SK-N-SH (cell line): ENCODE results near the gene ARHGAP26.

Experiments
- FOXM1 ChIP-seq: IDR thresholded peaks from 2 replicates; pipeline ENCODE4 v1.4.0; 2012; ENCODE audit warnings: low read depth, mild to moderate bottlenecking
- JUND ChIP-seq: IDR thresholded peaks from 2 replicates; pipeline ENCODE4 v1.4.0; 2012
- NFIC ChIP-seq: IDR thresholded peaks from 2 replicates; pipeline ENCODE4 v1.4.0; 2012; ENCODE audit warnings: borderline replicate concordance
- POLR2AphosphoS5 ChIP-seq: IDR thresholded peaks from 2 replicates; pipeline ENCODE4 v1.6.1; 2012; ENCODE audit warnings: low read depth, low read length
- TCF12 ChIP-seq: IDR thresholded peaks from 2 replicates; pipeline ENCODE4 v1.4.0; 2012
- TF ChIP-seq, protein P1 (sequence below): IDR thresholded peaks from 2 replicates; pipeline ENCODE4 v1.4.0; 2012; ENCODE audit warnings: low read depth, borderline replicate concordance
- TF ChIP-seq, protein P2 (sequence below): fragments of 200-600 bp; sonication (generic); IDR thresholded peaks from 2 replicates; pipeline ENCODE4 v1.6.1; 2017; ENCODE audit warnings: antibody characterized with exemption, mild to moderate bottlenecking, moderate library complexity
- TF ChIP-seq, protein P3 (sequence below): fragments of 150-350 bp; IDR thresholded peaks from 2 replicates; pipeline ENCODE4 v1.6.1; 2017; ENCODE audit warnings: antibody characterized with exemption, low read length, low read depth, borderline replicate concordance

DNA sequence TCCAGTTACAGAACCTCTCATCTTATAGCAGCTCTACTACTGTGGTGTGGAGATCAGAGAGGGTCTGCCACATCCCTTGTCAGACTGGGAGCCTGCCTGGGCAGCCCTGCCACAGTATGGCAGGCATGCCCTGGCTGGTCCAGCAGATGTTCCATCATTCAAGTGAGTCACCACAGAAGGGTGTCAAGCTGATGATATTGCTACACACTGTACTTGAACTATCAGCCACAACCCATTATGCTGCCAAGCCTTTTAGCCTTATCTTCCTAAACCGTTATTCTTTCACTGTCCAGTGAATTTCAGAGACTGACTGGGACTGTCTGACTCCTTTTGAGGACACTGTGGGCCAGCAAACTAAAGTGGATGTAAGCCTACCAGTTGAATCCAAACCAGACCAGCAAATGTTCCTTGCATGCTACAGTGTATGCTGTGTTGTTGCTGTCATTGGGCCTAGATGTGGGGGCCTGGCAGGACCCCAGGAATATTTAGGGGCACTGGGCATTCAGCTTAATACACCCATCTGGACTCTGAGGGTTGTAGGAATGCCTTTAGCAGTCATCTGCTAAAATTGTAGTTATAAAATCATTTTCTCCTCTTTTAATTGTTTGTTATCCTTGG, 430.7 kb downstream of the ARHGAP26 start:
- TF ChIP-seq, protein P1, sequence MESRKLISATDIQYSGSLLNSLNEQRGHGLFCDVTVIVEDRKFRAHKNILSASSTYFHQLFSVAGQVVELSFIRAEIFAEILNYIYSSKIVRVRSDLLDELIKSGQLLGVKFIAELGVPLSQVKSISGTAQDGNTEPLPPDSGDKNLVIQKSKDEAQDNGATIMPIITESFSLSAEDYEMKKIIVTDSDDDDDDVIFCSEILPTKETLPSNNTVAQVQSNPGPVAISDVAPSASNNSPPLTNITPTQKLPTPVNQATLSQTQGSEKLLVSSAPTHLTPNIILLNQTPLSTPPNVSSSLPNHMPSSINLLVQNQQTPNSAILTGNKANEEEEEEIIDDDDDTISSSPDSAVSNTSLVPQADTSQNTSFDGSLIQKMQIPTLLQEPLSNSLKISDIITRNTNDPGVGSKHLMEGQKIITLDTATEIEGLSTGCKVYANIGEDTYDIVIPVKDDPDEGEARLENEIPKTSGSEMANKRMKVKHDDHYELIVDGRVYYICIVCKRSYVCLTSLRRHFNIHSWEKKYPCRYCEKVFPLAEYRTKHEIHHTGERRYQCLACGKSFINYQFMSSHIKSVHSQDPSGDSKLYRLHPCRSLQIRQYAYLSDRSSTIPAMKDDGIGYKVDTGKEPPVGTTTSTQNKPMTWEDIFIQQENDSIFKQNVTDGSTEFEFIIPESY = no peak
- peak; percentile 41; the same call in 1 of the 2 replicates for TF ChIP-seq JUND
- TF ChIP-seq, protein P2, sequence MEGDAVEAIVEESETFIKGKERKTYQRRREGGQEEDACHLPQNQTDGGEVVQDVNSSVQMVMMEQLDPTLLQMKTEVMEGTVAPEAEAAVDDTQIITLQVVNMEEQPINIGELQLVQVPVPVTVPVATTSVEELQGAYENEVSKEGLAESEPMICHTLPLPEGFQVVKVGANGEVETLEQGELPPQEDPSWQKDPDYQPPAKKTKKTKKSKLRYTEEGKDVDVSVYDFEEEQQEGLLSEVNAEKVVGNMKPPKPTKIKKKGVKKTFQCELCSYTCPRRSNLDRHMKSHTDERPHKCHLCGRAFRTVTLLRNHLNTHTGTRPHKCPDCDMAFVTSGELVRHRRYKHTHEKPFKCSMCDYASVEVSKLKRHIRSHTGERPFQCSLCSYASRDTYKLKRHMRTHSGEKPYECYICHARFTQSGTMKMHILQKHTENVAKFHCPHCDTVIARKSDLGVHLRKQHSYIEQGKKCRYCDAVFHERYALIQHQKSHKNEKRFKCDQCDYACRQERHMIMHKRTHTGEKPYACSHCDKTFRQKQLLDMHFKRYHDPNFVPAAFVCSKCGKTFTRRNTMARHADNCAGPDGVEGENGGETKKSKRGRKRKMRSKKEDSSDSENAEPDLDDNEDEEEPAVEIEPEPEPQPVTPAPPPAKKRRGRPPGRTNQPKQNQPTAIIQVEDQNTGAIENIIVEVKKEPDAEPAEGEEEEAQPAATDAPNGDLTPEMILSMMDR = no peak
- TF ChIP-seq POLR2AphosphoS5 = no peak
- TF ChIP-seq, protein P3, sequence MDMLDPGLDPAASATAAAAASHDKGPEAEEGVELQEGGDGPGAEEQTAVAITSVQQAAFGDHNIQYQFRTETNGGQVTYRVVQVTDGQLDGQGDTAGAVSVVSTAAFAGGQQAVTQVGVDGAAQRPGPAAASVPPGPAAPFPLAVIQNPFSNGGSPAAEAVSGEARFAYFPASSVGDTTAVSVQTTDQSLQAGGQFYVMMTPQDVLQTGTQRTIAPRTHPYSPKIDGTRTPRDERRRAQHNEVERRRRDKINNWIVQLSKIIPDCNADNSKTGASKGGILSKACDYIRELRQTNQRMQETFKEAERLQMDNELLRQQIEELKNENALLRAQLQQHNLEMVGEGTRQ = no peak
- no peak for TF ChIP-seq FOXM1
- TF ChIP-seq TCF12 = peak; percentile 68
- peak; percentile 46; the same call in 1 of the 2 replicates for TF ChIP-seq NFIC
